HepG2 (cell line): ENCODE measurements around the gene RTN4. TPM values are rescaled to one million over a fixed set of nuclear protein-coding genes. Genes with fewer than 3 reads are reported as not detected.

Experiments used
- POGZ ChIP-seq: sonication (generic); formaldehyde crosslinking; IDR thresholded peaks from 2 replicates; pipeline ENCODE4 v1.4.0; 2020; ENCODE audit warnings: mild to moderate bottlenecking, missing genetic modification reagents
- ZBTB7A ChIP-seq: sonication (generic); formaldehyde crosslinking; IDR thresholded peaks from 2 replicates; pipeline ENCODE4 v1.8.0; 2022; ENCODE audit warnings: mild to moderate bottlenecking, missing genetic modification reagents
- ZFP90 ChIP-seq: sonication (generic); formaldehyde crosslinking; IDR thresholded peaks from 2 replicates; pipeline ENCODE4 v1.8.0; 2022; ENCODE audit warnings: missing genetic modification reagents, mild to moderate bottlenecking, inconsistent platforms, borderline replicate concordance
- ZKSCAN1 ChIP-seq: fragments of 150-350 bp; IDR thresholded peaks from 2 replicates; pipeline ENCODE4 v1.6.1; 2014; ENCODE audit warnings: low read length
- ZNF232 ChIP-seq: sonication (generic); formaldehyde crosslinking; IDR thresholded peaks from 2 replicates; pipeline ENCODE4 v1.4.0; 2020; ENCODE audit warnings: missing genetic modification reagents, borderline replicate concordance
- polyA plus RNA-seq, 8 experiments: library from polyadenylated mRNA; depleted of rRNA in 3 of 8; stranded (reverse) in 7 of 8; unstranded in 1 of 8; fragments of >200 nt; fragmentation: Illumina TruSeq in 4 of 8; extraction: Trizol in 4 of 8; gene quantifications; 2 replicates each; pipeline versions ENCODE4 v1.2.1 to v1.2.3, GENCODE V29; 2011 to 2016; ENCODE audit warnings: low read depth in 4 of 8, missing spikeins in 1 of 8, mixed read lengths in 1 of 8; ENCODE audit not compliant: insufficient read depth in 1 of 8
- total RNA-seq, 5 experiments: library from RNA; depleted of rRNA; stranded (reverse); fragments of >200 nt; fragmentation: Illumina TruSeq; extraction: Trizol; gene quantifications; 2 replicates each; pipeline ENCODE4 v1.2.3, GENCODE V29; 2016; ENCODE audit warnings: low read depth in 1 of 5
- TF ChIP-seq, protein P1 (sequence below): IDR thresholded peaks from 2 replicates; pipeline ENCODE4 v1.6.1; 2016; ENCODE audit warnings: low read depth, missing genetic modification reagents, missing compliant biosample characterization
- TF ChIP-seq, protein P2 (sequence below): sonication (generic); formaldehyde crosslinking; IDR thresholded peaks from 2 replicates; pipeline ENCODE4 v1.4.0; 2020; ENCODE audit warnings: missing genetic modification reagents, borderline replicate concordance

RTN4 gene
- total and polyA plus RNA-seq, 2 of the 13 experiments (the other 11 are each of a cell fraction or from before 2014, with no cell fraction given) = 98.4 to 133 TPM

DNA sequence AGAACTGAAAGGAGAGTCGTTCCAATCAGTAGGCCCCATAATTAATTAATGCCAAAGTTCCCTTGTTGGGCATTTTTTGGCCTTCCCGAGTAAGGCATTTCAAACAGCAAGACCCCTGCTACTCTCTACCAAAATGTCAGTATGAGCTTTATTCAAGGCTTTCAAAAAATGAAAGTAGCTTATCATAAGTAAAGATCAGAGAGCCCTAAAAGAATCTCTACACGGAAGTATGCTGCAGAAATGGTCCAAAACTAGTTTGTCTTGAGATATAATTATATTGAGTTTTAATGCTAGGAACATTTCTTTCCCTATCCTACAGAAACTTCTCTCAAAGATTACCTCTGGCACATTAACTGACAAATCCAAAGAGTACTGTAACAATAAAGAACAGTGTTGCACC lies 43.9 kb downstream of the RTN4 start (continued):
- TF ChIP-seq, protein P1, sequence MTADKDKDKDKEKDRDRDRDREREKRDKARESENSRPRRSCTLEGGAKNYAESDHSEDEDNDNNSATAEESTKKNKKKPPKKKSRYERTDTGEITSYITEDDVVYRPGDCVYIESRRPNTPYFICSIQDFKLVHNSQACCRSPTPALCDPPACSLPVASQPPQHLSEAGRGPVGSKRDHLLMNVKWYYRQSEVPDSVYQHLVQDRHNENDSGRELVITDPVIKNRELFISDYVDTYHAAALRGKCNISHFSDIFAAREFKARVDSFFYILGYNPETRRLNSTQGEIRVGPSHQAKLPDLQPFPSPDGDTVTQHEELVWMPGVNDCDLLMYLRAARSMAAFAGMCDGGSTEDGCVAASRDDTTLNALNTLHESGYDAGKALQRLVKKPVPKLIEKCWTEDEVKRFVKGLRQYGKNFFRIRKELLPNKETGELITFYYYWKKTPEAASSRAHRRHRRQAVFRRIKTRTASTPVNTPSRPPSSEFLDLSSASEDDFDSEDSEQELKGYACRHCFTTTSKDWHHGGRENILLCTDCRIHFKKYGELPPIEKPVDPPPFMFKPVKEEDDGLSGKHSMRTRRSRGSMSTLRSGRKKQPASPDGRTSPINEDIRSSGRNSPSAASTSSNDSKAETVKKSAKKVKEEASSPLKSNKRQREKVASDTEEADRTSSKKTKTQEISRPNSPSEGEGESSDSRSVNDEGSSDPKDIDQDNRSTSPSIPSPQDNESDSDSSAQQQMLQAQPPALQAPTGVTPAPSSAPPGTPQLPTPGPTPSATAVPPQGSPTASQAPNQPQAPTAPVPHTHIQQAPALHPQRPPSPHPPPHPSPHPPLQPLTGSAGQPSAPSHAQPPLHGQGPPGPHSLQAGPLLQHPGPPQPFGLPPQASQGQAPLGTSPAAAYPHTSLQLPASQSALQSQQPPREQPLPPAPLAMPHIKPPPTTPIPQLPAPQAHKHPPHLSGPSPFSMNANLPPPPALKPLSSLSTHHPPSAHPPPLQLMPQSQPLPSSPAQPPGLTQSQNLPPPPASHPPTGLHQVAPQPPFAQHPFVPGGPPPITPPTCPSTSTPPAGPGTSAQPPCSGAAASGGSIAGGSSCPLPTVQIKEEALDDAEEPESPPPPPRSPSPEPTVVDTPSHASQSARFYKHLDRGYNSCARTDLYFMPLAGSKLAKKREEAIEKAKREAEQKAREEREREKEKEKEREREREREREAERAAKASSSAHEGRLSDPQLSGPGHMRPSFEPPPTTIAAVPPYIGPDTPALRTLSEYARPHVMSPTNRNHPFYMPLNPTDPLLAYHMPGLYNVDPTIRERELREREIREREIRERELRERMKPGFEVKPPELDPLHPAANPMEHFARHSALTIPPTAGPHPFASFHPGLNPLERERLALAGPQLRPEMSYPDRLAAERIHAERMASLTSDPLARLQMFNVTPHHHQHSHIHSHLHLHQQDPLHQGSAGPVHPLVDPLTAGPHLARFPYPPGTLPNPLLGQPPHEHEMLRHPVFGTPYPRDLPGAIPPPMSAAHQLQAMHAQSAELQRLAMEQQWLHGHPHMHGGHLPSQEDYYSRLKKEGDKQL (CRISPR knock-in tag) = no peak
- TF ChIP-seq, protein P2, sequence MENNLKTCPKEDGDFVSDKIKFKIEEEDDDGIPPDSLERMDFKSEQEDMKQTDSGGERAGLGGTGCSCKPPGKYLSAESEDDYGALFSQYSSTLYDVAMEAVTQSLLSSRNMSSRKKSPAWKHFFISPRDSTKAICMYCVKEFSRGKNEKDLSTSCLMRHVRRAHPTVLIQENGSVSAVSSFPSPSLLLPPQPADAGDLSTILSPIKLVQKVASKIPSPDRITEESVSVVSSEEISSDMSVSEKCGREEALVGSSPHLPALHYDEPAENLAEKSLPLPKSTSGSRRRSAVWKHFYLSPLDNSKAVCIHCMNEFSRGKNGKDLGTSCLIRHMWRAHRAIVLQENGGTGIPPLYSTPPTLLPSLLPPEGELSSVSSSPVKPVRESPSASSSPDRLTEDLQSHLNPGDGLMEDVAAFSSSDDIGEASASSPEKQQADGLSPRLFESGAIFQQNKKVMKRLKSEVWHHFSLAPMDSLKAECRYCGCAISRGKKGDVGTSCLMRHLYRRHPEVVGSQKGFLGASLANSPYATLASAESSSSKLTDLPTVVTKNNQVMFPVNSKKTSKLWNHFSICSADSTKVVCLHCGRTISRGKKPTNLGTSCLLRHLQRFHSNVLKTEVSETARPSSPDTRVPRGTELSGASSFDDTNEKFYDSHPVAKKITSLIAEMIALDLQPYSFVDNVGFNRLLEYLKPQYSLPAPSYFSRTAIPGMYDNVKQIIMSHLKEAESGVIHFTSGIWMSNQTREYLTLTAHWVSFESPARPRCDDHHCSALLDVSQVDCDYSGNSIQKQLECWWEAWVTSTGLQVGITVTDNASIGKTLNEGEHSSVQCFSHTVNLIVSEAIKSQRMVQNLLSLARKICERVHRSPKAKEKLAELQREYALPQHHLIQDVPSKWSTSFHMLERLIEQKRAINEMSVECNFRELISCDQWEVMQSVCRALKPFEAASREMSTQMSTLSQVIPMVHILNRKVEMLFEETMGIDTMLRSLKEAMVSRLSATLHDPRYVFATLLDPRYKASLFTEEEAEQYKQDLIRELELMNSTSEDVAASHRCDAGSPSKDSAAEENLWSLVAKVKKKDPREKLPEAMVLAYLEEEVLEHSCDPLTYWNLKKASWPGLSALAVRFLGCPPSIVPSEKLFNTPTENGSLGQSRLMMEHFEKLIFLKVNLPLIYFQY (CRISPR knock-in tag) = no peak
- TF ChIP-seq ZKSCAN1 = no peak
- TF ChIP-seq ZBTB7A (CRISPR knock-in tag) = no peak
- no peak for TF ChIP-seq POGZ (CRISPR knock-in tag)
- TF ChIP-seq ZNF232 (CRISPR knock-in tag) = no peak
- no peak for TF ChIP-seq ZFP90 (CRISPR knock-in tag)
